K562 (cell line): Measurements from ENCODE around the gene SHISA7. TPM values are rescaled to one million over a fixed set of nuclear protein-coding genes. Genes with fewer than 3 reads are reported as not detected.
A peak's percentile ranks its signal among the peaks of the same experiment; 100 is the strongest.

ENCODE experiments used
- AFF4 ChIP-seq: sonication (generic); formaldehyde crosslinking; IDR thresholded peaks from 2 replicates; pipeline ENCODE4 v1.8.0; 2023; ENCODE audit warnings: mild to moderate bottlenecking, missing genetic modification reagents
- CTBP1 ChIP-seq: fragments of 450-650 bp; IDR thresholded peaks from 2 replicates; pipeline ENCODE4 v1.6.1; 2016; ENCODE audit warnings: borderline replicate concordance
- DLX4 ChIP-seq: fragments of 250-450 bp; sonication (Bioruptor Pico); IDR thresholded peaks from 2 replicates; pipeline ENCODE4 v1.6.1; 2021; ENCODE audit warnings: mild to moderate bottlenecking
- GABPA ChIP-seq: fragments of 200-800 bp; sonication (Bioruptor generic); conservative IDR thresholded peaks from 2 replicates; pipeline ENCODE4 v1.6.1; 2016; ENCODE audit warnings: low read depth, missing genetic modification characterization, missing compliant biosample characterization
- HDAC6 ChIP-seq: IDR thresholded peaks from 2 replicates; pipeline ENCODE4 v1.6.1; 2012; ENCODE audit warnings: low read depth, mild to moderate bottlenecking, control low read depth, inconsistent platforms, low read length, moderate library complexity
- JUN ChIP-seq, 2 experiments: sonication (generic) in 1 of 2; formaldehyde crosslinking in 1 of 2; IDR thresholded peaks; 2 replicates each; pipeline versions ENCODE4 v1.6.1 to v1.8.0; 2012 to 2022; ENCODE audit warnings: borderline replicate concordance in 2 of 2, mild to moderate bottlenecking in 2 of 2, improper control_type of control experiment in 1 of 2, low read depth in 1 of 2, low read length in 1 of 2, missing genetic modification reagents in 1 of 2
- NFE2 ChIP-seq: IDR thresholded peaks from 2 replicates; pipeline ENCODE4 v1.6.1; 2014; ENCODE audit warnings: antibody characterized with exemption, low read depth
- POLR2G ChIP-seq: fragments of 200-400 bp; formaldehyde crosslinking; IDR thresholded peaks from 2 replicates; pipeline ENCODE4 v1.6.1; 2017; ENCODE audit warnings: low read depth, mild to moderate bottlenecking, antibody characterized with exemption, low read length, moderate library complexity
- RBBP5 ChIP-seq: fragments of 200-600 bp; sonication (generic); IDR thresholded peaks from 2 replicates; pipeline ENCODE4 v1.6.1; 2012; ENCODE audit warnings: borderline replicate concordance, mild to moderate bottlenecking, low read length, control low read depth, inconsistent platforms; ENCODE audit not compliant: insufficient read depth, poor library complexity, severe bottlenecking
- VEZF1 ChIP-seq: fragments of 200-800 bp; sonication (Bioruptor generic); IDR thresholded peaks from 2 replicates; pipeline ENCODE4 v1.6.1; 2017; ENCODE audit warnings: missing genetic modification characterization, missing compliant biosample characterization
- ZBTB33 ChIP-seq: sonication (generic); formaldehyde crosslinking; IDR thresholded peaks from 2 replicates; pipeline ENCODE4 v1.8.1; 2023; ENCODE audit warnings: mild to moderate bottlenecking, missing genetic modification reagents
- ZMIZ1 ChIP-seq, 2 experiments: fragments of 150-350 bp in 1 of 2; IDR thresholded peaks; 2 replicates each; pipeline ENCODE4 v1.6.1; 2012 to 2016; ENCODE audit warnings: low read depth in 2 of 2, low read length in 2 of 2, mild to moderate bottlenecking in 1 of 2, moderate library complexity in 1 of 2
- ZNF507 ChIP-seq: conservative IDR thresholded peaks from 2 replicates; pipeline ENCODE4 v1.6.1; 2017; ENCODE audit warnings: missing genetic modification characterization, missing compliant biosample characterization
- polyA plus RNA-seq, 8 experiments: library from polyadenylated mRNA; depleted of rRNA in 4 of 8; stranded (reverse) in 5 of 8; unstranded in 3 of 8; fragments of >200 nt; fragmentation: Nextera tagmentation in 2 of 8; fragmentation: Illumina TruSeq in 1 of 8; extraction: Ambion mirVana in 2 of 8; extraction: Trizol in 1 of 8; gene quantifications; 2 replicates each; pipeline versions ENCODE4 v1.2.1 to v1.2.3, GENCODE V29; 2011 to 2014; ENCODE audit warnings: inconsistent platforms in 1 of 8, missing spikeins in 1 of 8
- total RNA-seq, 7 experiments: library from RNA; depleted of rRNA in 6 of 7; stranded (reverse); fragments of >200 nt in 6 of 7; fragmentation: Illumina TruSeq in 2 of 7; extraction: Trizol in 2 of 7; gene quantifications; 2 replicates each; pipeline versions ENCODE4 v1.2.1 to v1.2.3, GENCODE V29; 2011 to 2021; ENCODE audit warnings: low replicate concordance in 1 of 7

The SHISA7 gene
- total and polyA plus RNA-seq, 9 of the 15 experiments (the other 6 are each of a cell fraction or from before 2014, with no cell fraction given) = 0.01 to 0.40 (median 0.07) TPM

GRCh38 chr19:55385724-55386492 lies 57.2 kb downstream of the SHISA7 start, which contains the start of gene RPL28 (continued):
- TF ChIP-seq ZMIZ1 (IDR thresholded peaks at IDR 0.05; ENCODE audit: low read depth in 2 of 2, low read length in 2 of 2) (peak in 1 of 2 experiments; percentile 75; a peak in 2 of 4 replicates), CTBP1 (peak; percentile 26; the same call in 1 of the 2 replicates), GABPA (peak; percentile 95), JUN (IDR thresholded peaks at IDR 0.05; ENCODE audit: borderline replicate concordance, low read depth, low read length) (0 out of 2 replicates have a peak, but pooled peaks have one; percentile 10), JUN (CRISPR knock-in tag; IDR thresholded peaks at IDR 0.05; ENCODE audit: borderline replicate concordance) (no peak), RBBP5 (peak; percentile 76), HDAC6 (0 out of 2 replicates have a peak, but pooled peaks have one; percentile 52), ZNF507 (tag) (no peak), ZBTB33 (peak; percentile 57), AFF4 (CRISPR knock-in tag) (peak; percentile 40), POLR2G (peak; percentile 100), VEZF1 (CRISPR knock-in tag) (0 out of 2 replicates have a peak, but pooled peaks have one; percentile 8), NFE2 (0 out of 2 replicates have a peak, but pooled peaks have one; percentile 15), DLX4 (CRISPR knock-in tag) (no peak)
